ENCODE measurements around the gene DUSP15.

DNA sequence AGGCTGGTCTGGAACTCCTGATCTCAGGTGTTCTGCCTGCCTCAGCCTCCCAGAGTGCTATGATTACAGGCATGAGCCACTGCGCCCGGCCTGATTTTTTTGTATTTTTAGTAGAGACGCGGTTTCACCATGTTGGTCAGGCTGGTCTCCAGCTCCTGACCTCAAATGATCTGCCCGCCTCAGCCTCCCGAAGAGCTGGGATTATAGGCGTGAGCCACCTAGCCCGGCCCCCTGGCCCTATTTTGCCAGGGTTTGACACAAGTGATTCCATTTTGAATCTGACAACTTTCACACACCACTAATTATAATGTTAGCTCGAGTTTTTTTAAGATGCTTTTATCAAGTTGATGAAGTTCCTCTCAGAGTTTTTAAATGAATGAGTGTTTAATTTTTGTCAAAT is 25.7 kb upstream of the DUSP15 start:
- TF ChIP-seq KDM1A (IDR thresholded peaks at IDR 0.05; ENCODE audit: borderline replicate concordance, low read length) (no peak), EZH2 (IDR thresholded peaks at IDR 0.05; ENCODE audit: low read depth, low read length, severe bottlenecking) (no peak), PHF8 (conservative IDR thresholded peaks at IDR 0.05; ENCODE audit: low read depth, low read length) (no peak), YY1 (IDR thresholded peaks at IDR 0.05; ENCODE audit: low read depth, low read length) (no peak), CEBPB (IDR thresholded peaks at IDR 0.05; ENCODE audit: low read depth, low read length) (no peak), POLR2A (IDR thresholded peaks at IDR 0.05; ENCODE audit: control extremely low read depth in 1 of 2, low read depth in 2 of 2, low read length in 2 of 2) (no peak), POLR2AphosphoS5 (IDR thresholded peaks at IDR 0.05; ENCODE audit: low read depth, low read length) (no peak), RXRA (IDR thresholded peaks at IDR 0.05; ENCODE audit: insufficient read depth, low read depth, low read length) (no peak)
- TF ChIP-seq, protein P1, sequence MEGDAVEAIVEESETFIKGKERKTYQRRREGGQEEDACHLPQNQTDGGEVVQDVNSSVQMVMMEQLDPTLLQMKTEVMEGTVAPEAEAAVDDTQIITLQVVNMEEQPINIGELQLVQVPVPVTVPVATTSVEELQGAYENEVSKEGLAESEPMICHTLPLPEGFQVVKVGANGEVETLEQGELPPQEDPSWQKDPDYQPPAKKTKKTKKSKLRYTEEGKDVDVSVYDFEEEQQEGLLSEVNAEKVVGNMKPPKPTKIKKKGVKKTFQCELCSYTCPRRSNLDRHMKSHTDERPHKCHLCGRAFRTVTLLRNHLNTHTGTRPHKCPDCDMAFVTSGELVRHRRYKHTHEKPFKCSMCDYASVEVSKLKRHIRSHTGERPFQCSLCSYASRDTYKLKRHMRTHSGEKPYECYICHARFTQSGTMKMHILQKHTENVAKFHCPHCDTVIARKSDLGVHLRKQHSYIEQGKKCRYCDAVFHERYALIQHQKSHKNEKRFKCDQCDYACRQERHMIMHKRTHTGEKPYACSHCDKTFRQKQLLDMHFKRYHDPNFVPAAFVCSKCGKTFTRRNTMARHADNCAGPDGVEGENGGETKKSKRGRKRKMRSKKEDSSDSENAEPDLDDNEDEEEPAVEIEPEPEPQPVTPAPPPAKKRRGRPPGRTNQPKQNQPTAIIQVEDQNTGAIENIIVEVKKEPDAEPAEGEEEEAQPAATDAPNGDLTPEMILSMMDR (IDR thresholded peaks at IDR 0.05; ENCODE audit: control extremely low read depth in 1 of 3, insufficient read depth in 1 of 3, low read depth in 1 of 3, low read length in 3 of 3): no peak
- TF ChIP-seq, protein P2, sequence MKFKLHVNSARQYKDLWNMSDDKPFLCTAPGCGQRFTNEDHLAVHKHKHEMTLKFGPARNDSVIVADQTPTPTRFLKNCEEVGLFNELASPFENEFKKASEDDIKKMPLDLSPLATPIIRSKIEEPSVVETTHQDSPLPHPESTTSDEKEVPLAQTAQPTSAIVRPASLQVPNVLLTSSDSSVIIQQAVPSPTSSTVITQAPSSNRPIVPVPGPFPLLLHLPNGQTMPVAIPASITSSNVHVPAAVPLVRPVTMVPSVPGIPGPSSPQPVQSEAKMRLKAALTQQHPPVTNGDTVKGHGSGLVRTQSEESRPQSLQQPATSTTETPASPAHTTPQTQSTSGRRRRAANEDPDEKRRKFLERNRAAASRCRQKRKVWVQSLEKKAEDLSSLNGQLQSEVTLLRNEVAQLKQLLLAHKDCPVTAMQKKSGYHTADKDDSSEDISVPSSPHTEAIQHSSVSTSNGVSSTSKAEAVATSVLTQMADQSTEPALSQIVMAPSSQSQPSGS (IDR thresholded peaks at IDR 0.05; ENCODE audit: low read length): no peak

All from H1 (cell line).